Ramos (cell line): ENCODE measurements around the gene EIF4G1.

Experiments used
- in situ Hi-C: fragments of 300-500 bp; cut with MboI; formaldehyde crosslinking; loops from one replicate; pipeline ENCODE4 v1.14.3; 2022; ENCODE audit warnings: low sequenced_read_pairs; ENCODE audit not compliant: unreplicated experiment

Gene EIF4G1

GRCh38 chr3:184361932-184362667, 47.7 kb downstream of the EIF4G1 start:
- in situ Hi-C loops = no loop called here

DNA sequence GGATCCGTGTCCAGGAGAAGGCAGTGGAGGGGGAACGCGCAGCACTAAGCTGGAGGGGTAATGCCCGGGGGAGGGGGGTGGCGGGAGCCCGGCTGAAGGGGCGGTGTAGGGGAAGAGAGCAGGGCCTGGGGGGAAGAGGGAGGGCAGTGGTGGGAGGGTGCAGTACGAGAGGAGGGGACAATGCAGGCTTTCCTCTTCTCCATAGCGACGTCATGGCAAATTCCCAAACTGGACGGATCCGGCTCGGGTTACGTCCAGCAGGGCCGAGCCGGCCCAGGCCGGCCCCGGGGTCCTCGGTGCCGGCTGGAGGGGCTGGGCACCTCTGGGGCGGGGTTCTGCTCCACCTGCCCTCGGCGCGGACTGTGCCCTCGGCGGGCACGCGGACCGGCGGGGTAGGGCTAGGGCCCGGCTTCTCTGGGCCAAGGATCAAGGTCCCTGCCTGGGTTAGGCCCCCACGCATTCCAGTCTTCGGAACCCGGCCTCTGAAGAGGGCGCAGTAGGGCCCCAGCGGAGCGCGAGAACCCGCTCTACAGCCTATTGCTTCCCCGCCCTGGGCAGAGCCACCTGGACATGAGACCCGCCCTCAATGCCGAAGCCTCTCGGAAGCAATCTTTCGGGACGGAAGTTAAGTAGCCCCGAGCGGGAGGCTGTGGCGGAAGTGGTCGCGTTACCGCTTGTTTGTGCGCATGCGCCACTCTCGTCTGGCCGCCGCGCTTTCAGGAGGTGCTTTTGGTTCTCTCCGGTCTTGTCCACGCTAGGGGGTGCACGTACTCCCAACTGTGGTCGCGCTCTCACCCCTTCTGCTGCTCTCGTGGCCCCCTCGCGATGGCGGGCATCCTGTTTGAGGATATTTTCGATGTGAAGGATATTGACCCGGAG, 48.5 kb downstream of the EIF4G1 start:
- in situ Hi-C loops = no loop called here

DNA sequence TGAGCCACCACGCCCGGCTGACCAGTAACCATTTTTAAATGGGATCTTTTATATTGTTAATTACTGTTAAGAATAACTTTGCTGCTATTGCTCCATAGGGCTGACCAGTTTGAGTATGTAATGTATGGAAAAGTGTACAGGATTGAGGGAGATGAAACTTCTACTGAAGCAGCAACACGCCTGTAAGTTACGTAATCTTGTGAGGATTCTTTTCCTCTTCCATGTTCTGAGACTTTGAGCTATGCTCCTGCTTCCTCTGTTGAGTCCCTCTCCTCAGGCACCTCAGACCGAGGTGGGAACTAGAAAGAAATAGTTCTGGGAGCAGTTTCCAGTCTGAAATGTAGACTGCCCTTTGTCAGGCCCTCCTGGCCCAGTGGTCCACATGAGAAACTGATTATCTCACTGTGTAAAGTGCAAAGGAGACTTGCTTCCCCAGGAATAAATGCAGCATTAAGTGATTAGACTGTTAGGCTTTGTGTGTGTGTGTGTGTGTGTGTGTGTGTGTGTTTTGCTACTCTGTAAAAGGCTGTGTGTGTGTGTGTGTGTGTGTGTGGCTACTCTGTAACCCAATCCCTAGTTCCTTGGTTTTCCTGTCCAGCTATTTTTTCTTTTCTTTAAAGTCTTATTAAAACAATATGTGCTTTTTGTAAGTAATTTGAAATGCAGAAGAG, 52.3 kb downstream of the EIF4G1 start:
- in situ Hi-C loops = no loop called here

DNA sequence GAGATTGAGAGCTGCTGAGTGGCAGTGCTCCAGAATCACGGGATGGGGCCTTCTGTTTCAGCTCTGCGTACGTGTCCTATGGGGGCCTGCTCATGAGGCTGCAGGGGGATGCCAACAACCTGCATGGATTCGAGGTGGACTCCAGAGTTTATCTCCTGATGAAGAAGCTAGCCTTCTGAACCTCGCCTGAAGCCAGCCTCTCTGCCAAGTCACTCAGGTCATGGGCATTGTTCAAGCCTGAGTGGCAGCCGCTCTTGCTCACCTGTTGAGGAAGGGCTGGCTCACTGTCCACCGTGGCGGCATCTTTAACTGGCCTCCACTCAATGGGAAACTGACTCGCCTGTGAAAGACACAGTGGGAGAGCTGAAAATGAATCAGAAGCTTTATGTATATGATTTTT, 53.7 kb downstream of the EIF4G1 start:
- in situ Hi-C loops = no loop called here

DNA sequence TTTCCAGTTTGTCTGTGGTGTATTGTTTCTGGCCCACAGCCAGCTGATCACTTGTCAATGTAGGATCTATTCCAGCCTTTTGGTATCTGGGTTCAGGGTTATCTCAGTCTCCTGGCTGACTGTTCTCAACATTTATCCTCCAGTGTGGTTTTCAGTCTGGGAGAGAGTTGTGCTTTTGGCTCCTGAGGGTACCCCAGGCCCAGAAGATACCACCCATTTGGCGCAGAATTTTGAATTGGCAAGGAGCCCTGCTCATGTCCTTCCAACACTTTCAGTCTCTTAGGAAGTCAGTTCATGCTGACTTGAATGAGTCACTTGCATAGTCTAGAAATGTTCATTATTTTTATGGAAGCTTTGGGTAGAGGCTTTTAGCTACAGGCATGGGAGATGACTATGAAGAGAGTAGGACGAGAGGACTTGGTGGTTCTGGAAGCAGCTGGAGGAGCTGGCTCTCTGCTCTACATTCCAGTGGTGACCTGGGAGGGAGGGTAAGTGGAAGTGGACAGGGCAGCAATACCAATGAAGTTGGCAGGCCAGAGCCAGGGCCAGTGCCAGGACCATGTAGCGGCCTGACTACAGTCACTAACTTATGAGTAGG, 54.3 kb downstream of the EIF4G1 start:
- in situ Hi-C loops = no loop called here

DNA sequence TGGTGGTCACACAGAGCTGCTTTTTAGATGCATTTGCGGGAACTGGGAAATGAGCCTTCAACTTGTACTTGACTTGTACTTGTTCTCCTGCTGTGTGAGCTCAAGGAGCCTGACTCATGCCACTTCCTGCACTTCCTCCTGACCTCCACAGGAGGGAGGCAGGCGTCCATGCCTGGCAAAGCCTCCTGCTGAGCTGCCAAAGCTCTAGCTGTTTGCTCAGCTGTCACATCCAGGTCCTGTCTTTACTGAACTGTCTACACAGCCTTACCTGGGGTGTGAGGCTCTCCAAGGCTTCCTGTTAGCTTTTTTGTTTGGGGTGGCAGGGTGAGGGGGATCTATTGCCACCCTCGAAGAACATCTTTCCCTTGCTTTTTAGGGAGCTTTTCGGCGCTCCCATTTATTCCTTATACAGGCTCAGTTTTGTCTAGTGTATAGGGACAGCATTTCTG, 57.2 kb downstream of the EIF4G1 start:
- in situ Hi-C loops = no loop called here

DNA sequence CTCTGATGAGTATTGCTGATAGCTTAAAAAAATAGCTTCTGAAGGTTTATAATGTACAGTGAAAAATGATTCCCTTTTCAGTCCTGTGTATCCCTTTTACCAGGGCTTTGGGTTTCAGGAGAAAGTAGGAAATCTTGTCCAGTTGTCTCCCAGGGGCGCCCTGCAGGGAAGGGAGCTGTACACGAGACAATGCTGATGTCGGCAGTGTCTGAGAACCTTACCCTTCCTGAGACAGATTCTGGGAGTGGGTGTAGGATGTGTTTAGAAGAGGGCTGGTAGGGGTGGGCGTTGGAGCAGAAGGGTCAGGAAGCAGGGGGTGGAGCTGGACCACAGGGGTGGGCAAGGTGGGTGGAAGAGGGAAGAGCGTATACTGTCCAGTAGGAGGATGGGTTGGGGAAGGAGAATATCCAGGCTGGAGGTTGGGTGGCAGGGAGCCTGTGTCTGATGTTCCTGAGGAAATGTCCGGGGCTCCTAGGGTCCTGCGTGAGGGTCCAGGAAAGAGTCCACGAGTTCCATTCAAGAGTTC, 58.0 kb downstream of the EIF4G1 start:
- in situ Hi-C loops = no loop called here

GRCh38 chr3:184372911-184373310, 58.5 kb downstream of the EIF4G1 start:
- in situ Hi-C loops = no loop called here

GRCh38 chr3:184373422-184373821, 59.0 kb downstream of the EIF4G1 start:
- in situ Hi-C loops = no loop called here

- in situ Hi-C loops = no loop called here
These were observed 61.5 kb downstream of the EIF4G1 start for GRCh38 chr3:184375747-184376461.

DNA sequence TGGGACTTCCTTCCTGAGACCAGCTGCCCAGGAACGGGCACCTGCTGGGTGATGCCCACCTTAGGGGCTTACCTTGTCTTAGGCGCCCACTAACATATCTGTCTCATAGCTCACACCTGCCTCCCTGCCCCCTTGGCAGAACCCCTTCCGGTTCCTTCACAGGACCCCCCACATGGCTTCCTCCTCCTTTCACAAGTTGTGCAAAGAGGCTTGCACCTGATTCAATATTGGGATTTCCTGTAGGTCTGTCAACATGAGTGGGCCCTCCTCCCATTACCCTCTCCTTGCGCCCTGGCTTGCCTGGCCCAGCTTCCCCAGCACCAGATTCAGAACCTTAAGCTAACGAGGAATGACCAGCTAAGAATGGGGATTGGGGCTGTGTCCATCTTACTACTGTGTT, 63.0 kb downstream of the EIF4G1 start:
- in situ Hi-C loops = no loop called here

GRCh38 chr3:184377882-184378445, 63.6 kb downstream of the EIF4G1 start, which contains the start of gene THPO:
Gene THPO, minus strand, starts transcription at chr3:184378207. Its CDS starts 1,948 bp downstream, at chr3:184376259.
- in situ Hi-C loops = no loop called here

DNA sequence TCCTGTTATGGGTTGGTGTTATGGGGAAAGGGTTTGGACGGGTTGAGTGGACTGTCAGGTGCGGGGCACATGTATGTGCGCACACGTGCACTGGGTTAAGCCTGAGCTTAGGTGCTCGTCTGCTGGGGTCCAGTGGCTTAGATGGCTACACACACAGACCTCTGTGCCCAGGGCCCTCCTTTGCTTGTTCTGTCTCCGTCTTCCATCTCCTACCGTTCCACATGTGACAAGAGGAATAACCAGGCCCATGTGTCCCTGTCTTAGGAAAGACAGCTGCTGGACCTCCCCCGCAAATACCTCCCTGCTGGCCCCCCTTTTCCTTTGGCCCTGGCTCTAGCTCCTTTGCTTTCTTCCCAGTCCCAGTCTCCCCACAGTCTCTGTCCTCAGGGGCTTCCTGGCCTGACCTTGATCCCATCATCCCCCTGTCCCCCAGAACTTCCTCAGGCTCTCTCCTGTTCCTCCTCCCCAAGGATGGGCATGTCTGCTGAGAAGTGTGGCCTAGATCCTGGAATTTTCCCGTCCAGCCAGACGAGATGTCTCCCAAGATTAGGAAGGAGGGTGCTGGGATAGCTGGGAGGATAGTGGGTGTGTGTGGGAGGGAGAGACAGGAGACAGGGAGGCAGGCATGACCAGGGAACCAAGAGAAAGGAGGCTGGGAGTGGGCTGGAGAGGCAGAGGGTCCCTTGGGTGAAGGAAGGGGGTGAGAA, 64.4 kb downstream of the EIF4G1 start:
- in situ Hi-C loops = no loop called here

DNA sequence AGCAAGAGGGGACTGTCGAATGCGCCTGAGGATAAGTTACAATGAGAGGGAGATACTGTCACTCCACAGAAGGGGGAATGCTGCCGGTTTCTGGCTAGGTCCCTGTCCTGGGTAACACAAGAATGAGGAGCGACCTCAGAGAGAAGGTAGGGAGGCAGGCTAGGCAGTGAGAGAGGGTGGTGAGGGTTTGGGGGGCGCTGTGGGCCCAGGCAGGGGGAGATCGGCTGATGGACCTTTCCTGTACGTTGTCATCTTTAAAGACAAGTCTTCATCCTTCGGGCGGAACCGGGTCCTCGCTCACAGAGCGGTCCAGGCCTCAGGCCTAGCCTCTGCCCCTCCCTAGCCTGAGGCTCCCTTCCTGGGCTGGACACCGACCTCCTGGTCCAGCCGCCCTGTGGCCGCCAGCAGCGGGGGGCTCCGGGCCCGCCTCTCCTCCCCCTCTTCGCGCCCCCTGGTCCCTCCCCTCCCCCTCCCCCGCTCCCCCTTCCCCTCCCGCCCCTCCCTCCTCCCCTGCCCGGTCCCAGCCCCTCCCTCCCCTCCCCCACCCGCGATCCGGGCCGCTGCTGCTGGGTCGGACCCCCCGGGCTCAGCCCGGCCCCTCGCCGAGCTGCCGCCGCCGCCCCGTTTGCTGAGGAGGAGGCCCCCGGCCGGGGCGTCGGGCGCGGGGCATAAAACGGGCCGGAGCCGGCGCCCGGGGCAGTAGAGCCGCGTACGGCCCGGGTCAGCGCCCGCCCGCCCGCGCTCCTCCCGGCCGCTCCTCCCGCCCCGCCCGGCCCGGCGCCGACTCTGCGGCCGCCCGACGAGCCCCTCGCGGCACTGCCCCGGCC, 65.2 kb downstream of the EIF4G1 start, which contains the start of gene CHRD:
Gene CHRD, plus strand, starts transcription at position 697 of the 827 bp plus-strand sequence. CDS start 265 bp downstream, outside the sequence.
- in situ Hi-C loops = no loop called here

DNA sequence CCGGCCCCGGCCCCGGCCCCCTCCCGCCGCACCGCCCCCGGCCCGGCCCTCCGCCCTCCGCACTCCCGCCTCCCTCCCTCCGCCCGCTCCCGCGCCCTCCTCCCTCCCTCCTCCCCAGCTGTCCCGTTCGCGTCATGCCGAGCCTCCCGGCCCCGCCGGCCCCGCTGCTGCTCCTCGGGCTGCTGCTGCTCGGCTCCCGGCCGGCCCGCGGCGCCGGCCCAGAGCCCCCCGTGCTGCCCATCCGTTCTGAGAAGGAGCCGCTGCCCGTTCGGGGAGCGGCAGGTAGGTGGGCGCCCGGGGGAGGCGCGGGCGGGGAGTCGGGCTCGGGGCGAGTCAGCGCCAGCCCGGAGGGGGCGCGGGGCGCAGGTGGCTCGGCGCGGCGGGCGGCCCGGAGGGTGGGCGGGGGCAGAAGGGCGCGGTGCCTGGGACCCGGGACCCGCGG, 65.8 kb downstream of the EIF4G1 start:
- in situ Hi-C loops = no loop called here

DNA sequence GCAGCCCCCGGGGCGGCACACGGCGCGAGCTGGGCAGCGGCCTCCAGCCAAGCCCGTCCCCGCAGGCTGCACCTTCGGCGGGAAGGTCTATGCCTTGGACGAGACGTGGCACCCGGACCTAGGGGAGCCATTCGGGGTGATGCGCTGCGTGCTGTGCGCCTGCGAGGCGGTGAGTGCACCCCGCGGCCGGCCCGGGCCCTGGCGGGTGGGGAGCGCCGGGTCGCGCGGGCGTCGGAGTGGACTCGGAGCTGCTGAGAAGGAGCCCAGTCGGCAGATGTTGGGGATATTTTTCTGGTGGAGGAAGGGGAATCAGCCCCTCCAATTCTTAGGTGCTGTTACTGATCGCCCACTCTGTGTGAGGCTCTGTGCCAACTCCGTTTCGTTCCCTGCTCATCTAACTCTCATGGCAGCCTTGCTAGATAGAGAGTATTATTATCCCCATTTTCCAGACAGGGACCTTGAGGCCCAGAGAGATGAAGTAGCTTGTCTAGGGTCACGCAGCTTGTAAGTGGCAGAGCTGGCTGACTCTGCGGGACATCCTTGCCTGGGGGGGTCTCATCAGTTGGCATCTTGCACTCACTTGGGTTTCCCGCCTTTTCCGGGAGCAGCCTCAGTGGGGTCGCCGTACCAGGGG, 66.3 kb downstream of the EIF4G1 start:
- in situ Hi-C loops = no loop called here
